Activated CD8-positive, alpha-beta T cell treated with anti-CD3 and anti-CD28 coated beads for 36 hours (primary cell): Measurements from ENCODE around the gene PTGES. TPM values are rescaled to one million over a fixed set of nuclear protein-coding genes. Genes with fewer than 3 reads are reported as not detected.

ENCODE experiments used
- ATAC-seq: fragments of 200-7000 bp; cut with Tn5 transposase; one replicate; pipeline ENCODE4 v1.10.0; 2021; ENCODE audit warnings: mild to moderate bottlenecking, moderate library complexity
- CTCF ChIA-PET: fragments of 350-600 bp; sonication (Branson Sonifier 250); formaldehyde crosslinking; loops from one replicate; lab custom pipeline; 2021; ENCODE audit warnings: antibody characterized with exemption; lab: Charles Lee
- POLR2A ChIA-PET: fragments of 350-600 bp; sonication (Branson Sonifier 250); formaldehyde crosslinking; loops from one replicate; lab custom pipeline; 2021; ENCODE audit warnings: antibody characterized with exemption; lab: Charles Lee
- DNase-seq: peaks from one replicate; pipeline ENCODE4 v3.0.0-alpha.2; 2020
- H3K27ac Mint-ChIP-seq: one replicate; pipeline ENCODE4 v1.8.0; 2021; ENCODE audit warnings: mild to moderate bottlenecking, mixed read lengths
- H3K27me3 Mint-ChIP-seq: one replicate; pipeline ENCODE4 v1.8.0; 2021; ENCODE audit warnings: mixed read lengths
- H3K36me3 Mint-ChIP-seq: one replicate; pipeline ENCODE4 v1.8.0; 2021; ENCODE audit warnings: low read depth, mixed read lengths
- H3K4me1 Mint-ChIP-seq: one replicate; pipeline ENCODE4 v1.8.0; 2021; ENCODE audit warnings: low read depth, mixed read lengths
- H3K4me3 Mint-ChIP-seq: one replicate; pipeline ENCODE4 v1.8.0; 2021; ENCODE audit warnings: mild to moderate bottlenecking, moderate library complexity, mixed read lengths
- H3K9me3 Mint-ChIP-seq: one replicate; pipeline ENCODE4 v1.8.0; 2021; ENCODE audit warnings: mixed read lengths
- CTCF ChIP-seq: fragments of 200-600 bp; IDR thresholded peaks from one replicate; pipeline ENCODE4 v1.8.0; 2022; ENCODE audit warnings: antibody characterized with exemption, mild to moderate bottlenecking
- intact Hi-C: fragments of 100-400 bp; cut with micrococcal nuclease; formaldehyde crosslinking; loops from one replicate; pipeline ENCODE4 v1.10.0; 2022
- total RNA-seq, 2 experiments: library from RNA; stranded (reverse); gene quantifications; one replicate each; pipeline ENCODE4 v1.2.3, GENCODE V29; 2021

Gene PTGES
- total RNA-seq, 2 experiments from 2014 or later: 0.20 to 0.56 TPM

GRCh38 chr9:129773262-129774048 is 20.6 kb upstream of the PTGES start:
- ChIA-PET POLR2A (no interaction called here), CTCF (interaction anchor here (0.7 to 1.9 kb wide), 4 partner anchors 10 to 46 kb away, joined by 3 to 6 read pairs (median 3); no protein-coding TSS in a partner anchor)
- Mint-ChIP-seq H3K4me1 (peaks cover 13% of the 10 kb centered on the region), H3K36me3 (no peaks in the 10 kb centered on the region), H3K27me3 (peaks cover 6% of the 10 kb centered on the region), H3K27ac (no peak overlapping the region), H3K4me3 (no peak overlapping the region), H3K9me3 (no peaks in the 10 kb centered on the region)
- no peak for TF ChIP-seq CTCF
- DNase-seq (no peak), ATAC-seq (no peak)
- intact Hi-C loops: no loop called here

GRCh38 chr9:129770741-129771140 is 17.9 kb upstream of the PTGES start:
- intact Hi-C loops: no loop called here
- peaks cover 4% of the 10 kb centered on the region for H3K27me3 Mint-ChIP-seq
- ATAC-seq: no peak
- no peak for TF ChIP-seq CTCF
- no peak overlapping the region for H3K27ac Mint-ChIP-seq
- no peak overlapping the region for H3K4me3 Mint-ChIP-seq
- POLR2A ChIA-PET: no interaction called here
- no peaks in the 10 kb centered on the region for H3K9me3 Mint-ChIP-seq
- DNase-seq: no peak
- H3K36me3 Mint-ChIP-seq: no peaks in the 10 kb centered on the region
- peaks cover 3% of the 10 kb centered on the region for H3K4me1 Mint-ChIP-seq
- CTCF ChIA-PET: interaction anchor here (1.9 kb wide), 1 partner anchor 33 kb away, joined by 9 read pairs; no protein-coding TSS in a partner anchor

- Mint-ChIP-seq H3K9me3 (no peaks in the 10 kb centered on the region), H3K27me3 (peaks cover 1% of the 10 kb centered on the region), H3K27ac (no peak overlapping the region), H3K4me3 (no peak overlapping the region), H3K4me1 (peaks cover 3% of the 10 kb centered on the region), H3K36me3 (no peaks in the 10 kb centered on the region)
- ChIA-PET CTCF (interaction anchor here (0.8 to 2.0 kb wide), 4 partner anchors 15 to 43 kb away, joined by 3 to 9 read pairs (median 6); no protein-coding TSS in a partner anchor), POLR2A (interaction anchor here (0.7 kb wide), 1 partner anchor 23 kb away, joined by 3 read pairs; no protein-coding TSS in a partner anchor)
- TF ChIP-seq CTCF: no peak
- no peak for DNase-seq
- intact Hi-C loops: no loop called here
- no peak for ATAC-seq
These were observed 16.8 kb upstream of the PTGES start for GRCh38 chr9:129769669-129770068.

- CTCF ChIA-PET: interaction anchor here (1.0 to 2.0 kb wide), 3 partner anchors 9 to 42 kb away, joined by 3 to 9 read pairs (median 3); no protein-coding TSS in a partner anchor
- H3K9me3 Mint-ChIP-seq: no peaks in the 10 kb centered on the region
- no peaks in the 10 kb centered on the region for H3K36me3 Mint-ChIP-seq
- H3K27me3 Mint-ChIP-seq: no peaks in the 10 kb centered on the region
- POLR2A ChIA-PET: no interaction called here
- intact Hi-C loops: no loop called here
- no peak for DNase-seq
- H3K27ac Mint-ChIP-seq: no peak overlapping the region
- H3K4me1 Mint-ChIP-seq: peaks cover 3% of the 10 kb centered on the region
- no peak overlapping the region for H3K4me3 Mint-ChIP-seq
- no peak for TF ChIP-seq CTCF
- no peak for ATAC-seq
These were observed 15.6 kb upstream of the PTGES start for GRCh38 chr9:129768486-129768885.

GRCh38 chr9:129765764-129766317 is 13.0 kb upstream of the PTGES start:
- ChIA-PET CTCF (interaction anchor here (0.8 to 1.4 kb wide), 4 partner anchors 18 to 56 kb away, joined by 3 read pairs; no protein-coding TSS in a partner anchor), POLR2A (no interaction called here)
- no peak for TF ChIP-seq CTCF
- ATAC-seq: no peak
- no peak for DNase-seq
- H3K27ac Mint-ChIP-seq: no peak overlapping the region
- H3K36me3 Mint-ChIP-seq: no peaks in the 10 kb centered on the region
- intact Hi-C loops: no loop called here
- H3K4me1 Mint-ChIP-seq: peaks cover 3% of the 10 kb centered on the region
- H3K4me3 Mint-ChIP-seq: no peak overlapping the region
- no peaks in the 10 kb centered on the region for H3K9me3 Mint-ChIP-seq
- no peaks in the 10 kb centered on the region for H3K27me3 Mint-ChIP-seq
